GM21786 (cell line): Measurements from ENCODE around the gene PTPRT.

Source experiments
- ATAC-seq: cut with Tn5 transposase; IDR thresholded peaks from one replicate; pipeline ENCODE4 v1.9.1; 2021; ENCODE audit not compliant: unreplicated experiment

PTPRT gene

DNA sequence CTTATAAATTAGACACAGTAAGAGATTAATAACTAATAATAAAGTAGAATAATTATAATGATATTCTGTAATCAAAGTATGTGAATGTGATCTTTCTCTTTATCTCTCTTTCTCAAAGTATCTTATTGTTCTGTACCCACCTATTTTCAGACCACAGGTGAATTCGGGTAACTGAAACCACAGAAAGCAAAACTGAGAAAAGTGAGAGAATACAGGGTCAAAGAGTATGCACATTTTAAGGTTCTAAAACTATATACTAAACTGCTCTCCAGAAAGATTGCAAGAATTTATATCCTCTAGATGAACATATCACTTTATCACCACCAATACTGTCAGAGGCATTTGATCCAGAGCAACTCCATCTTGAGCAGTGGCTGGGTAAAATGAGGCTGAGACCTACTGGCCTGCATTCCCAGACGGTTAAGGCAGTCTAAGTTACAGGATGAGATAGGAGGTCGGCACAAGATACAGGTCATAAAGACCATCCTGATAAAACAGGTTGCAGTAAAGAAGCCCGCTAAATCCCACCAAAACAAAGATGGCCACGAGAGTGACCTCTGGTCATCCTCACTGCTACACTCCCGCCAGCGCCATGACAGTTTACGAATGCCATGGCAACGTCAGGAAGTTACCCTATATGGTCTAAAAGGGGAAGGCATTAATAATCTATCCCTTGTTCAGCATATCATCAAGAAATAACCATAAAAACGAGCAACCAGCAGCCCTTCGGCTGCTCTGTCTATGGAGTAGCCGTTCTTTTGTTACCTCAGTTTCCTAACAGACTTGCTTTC is 211.3 kb downstream of the PTPRT start:
- ATAC-seq, result no peak

DNA sequence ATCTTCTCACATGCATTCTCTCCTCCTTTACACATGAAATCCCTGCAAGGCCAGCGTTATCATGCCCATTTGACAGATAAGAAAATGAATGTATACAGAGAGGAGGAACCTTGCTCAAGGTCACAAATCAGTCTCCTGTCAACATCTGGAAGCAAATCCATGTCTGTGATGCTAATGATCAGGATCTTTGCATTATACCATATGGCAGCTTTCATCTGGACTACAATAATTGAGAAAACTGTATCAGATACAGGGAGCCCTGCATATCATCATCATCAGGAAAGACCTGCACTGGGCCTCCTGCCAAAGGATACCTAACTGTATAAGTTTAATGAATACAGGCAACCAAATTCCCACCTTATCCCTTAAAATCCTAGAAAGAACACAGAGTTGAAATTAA is 213.7 kb downstream of the PTPRT start:
- no peak for ATAC-seq

DNA sequence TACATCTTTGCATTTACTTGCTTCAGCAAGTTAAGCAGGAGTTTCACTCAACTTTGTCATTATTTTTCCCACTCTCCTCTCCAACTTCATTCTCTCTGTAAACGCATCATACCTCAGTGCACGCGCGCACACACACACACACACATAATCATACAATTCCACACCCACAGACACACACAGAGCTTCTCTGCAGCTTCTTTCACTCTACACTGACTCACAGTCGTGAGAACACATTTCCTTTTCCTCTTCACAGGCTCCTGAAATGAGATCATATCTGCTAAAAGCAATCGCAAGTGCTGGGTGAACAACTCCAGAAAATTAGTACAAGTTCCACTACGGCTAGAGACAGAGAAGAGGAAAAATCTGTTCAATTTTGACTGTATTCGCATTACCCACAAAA is 215.4 kb downstream of the PTPRT start:
- ATAC-seq, result no peak

DNA sequence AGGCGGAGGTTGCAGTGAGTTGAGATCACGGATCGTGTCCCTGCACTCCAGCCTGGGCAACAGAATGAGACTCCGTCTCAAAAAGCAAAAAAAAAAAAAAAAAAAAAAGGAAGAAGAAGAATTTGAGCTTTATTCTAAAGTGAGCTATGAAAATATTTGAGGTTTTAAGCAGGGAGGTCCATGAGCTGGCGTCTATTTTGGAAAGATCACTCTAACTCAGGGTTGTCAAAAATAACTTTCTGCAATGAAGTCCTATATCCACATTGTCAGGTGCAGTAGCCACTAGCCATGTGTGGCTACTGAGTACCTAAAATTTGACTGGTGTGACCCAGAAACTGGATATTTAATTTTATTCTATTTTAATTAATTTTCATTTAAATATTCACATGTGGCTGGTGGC is 217.1 kb downstream of the PTPRT start:
- ATAC-seq, result no peak

DNA sequence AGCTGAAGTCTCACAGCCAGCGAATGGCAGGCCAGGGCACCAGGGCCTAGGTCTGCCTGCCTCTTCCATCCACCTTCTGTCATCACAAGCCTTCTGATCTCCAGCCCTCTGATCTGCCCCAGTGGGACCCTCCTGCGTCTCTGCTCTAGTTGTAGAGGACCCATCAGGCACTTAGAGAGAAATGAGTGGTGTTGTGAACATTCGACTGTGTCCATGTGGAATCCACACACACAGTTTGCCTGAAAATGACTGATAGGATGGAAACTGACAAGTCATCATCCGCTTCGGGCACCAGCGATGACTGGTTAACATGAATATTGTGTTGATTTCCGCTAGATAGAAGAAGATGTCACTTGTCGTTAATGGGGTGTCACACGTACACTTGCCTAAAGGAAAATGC is 221.0 kb downstream of the PTPRT start:
- ATAC-seq, result no peak

DNA sequence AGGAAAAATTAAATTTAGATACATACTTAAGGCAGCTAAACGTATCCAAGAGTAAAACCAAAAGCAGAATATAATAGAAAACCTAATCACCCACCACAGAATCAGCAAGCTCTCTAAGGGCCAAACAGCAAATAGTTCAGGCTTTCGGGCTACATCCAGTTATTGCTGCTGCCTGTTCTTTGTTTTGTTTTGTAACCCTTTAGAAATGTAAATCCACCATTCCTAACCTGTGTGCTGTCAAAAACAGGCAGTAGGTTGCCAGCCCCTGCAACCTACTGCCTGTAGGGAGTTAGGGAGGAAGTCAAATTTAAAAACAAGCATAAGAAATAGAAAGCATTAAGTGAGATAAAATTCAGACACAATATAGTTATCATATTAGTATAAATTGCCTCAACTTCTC is 225.9 kb downstream of the PTPRT start:
- ATAC-seq, result no peak

DNA sequence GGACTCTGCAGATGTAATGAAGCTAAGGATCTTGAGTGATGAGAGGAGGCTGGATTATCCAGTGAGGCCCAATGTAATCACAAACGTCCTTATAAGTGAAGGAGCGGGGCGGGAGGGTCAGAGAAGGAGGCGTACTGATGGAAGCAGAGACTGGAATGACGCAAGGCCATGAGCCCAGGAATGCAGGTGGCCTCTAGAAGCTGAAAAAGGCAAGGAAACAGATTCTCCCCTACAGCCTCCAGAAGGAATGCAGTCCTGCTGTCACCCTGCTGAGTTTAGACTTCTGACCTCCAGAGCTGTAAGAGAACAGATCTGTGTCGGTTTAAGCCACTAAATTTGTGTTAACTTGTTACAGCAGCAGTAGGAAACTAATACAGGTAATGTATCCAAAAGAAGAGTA is 227.9 kb downstream of the PTPRT start:
- no peak for ATAC-seq

DNA sequence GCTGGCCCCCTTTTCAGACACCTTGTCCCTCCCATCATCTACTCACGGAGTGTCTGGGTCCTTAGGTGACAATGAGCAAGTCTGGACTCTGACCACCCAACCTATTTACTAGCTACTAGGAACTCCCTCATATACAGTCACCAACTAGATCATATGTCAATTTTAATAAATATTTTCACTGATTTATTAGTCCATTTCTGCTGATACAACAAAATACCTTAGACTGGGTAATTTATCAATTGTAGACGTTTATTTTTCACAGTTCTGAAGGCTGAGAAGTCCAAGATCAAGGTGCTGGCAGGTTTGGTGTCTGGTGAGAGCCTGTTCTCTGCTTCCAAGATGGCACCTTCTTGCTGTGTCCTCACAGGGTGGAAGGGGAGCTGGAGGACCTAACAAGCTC is 229.7 kb downstream of the PTPRT start:
- ATAC-seq, result no peak

DNA sequence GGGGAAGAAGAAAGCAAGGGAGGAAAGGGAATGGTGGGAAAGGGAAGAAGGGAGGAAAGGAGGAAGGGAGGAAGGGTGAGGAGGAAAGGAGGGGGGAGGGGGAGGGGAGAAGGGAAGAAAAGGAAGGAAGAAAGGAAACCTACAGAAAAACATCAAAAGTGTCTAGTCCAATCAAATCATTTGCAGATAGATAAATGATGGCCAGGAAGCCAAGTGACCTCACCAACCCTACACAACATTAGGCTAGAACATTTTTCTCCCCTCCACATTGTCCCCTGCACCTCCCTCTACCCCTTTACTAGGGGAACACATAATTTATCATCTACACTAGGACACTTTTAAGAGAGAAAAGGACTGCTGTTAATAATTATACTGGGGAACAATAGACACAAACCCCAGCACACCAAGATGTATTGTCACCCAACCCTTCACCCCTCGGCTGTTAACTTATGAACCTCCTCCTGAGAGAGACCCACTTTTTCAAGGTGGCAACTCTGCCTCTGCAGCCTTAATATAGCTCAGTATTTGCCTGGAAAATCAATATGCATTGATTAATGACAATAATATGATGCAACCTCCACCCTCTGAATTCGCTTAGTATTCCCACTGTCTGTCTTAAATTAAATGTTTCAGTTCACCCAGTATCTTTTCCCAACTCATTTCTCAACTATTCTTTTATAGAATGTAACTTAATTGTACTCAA is 231.2 kb downstream of the PTPRT start:
- ATAC-seq, result no peak

DNA sequence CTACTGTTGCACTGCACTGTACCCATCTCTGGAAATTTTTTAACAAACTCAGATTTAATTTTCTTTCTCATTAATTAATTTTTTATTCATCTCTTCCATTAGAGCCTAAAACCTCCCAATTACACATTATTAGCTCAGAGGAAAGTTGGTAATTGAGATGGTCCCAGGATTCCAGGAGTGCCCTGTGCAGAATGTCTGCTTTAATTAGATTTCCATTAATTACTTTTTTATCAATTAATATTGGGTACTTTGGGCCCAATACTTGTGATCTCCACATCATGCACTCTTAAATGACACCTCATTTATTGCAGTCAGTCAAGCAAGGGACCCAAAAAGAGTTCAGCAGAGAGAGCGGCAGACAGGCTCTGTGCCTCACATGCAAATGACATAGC is 232.0 kb downstream of the PTPRT start:
- no peak for ATAC-seq

DNA sequence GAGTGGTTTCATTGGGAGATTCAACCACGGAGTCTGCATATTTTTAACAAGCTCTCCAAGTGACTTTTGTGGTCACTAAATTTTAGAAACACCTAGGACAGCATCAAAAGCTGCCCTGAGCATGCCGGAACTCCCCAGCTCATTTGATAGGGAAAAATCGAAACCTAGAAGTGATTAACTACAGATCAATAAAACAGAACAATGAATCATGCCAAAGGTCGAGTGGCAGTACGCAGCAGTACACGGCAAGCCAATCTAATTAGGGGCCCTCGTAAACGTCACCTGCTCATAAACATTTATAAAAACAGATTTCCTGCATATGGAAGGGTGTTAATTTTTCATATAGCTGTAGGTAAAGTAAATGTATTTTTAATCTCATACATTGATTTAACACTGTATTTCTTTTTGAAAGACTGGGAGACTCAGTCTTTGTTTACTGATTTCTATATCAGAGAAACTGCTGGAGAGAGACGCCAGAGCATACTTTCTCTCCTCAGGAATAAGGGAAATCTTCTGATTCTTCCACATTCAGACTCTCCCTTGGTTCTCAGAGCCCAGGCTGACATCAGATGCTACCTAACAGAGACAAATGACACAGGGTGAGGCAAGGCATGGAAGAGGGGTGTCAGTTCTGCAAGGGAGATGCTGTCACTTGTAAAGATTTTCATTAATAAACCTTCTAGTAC is 232.5 kb downstream of the PTPRT start:
- ATAC-seq, result no peak

DNA sequence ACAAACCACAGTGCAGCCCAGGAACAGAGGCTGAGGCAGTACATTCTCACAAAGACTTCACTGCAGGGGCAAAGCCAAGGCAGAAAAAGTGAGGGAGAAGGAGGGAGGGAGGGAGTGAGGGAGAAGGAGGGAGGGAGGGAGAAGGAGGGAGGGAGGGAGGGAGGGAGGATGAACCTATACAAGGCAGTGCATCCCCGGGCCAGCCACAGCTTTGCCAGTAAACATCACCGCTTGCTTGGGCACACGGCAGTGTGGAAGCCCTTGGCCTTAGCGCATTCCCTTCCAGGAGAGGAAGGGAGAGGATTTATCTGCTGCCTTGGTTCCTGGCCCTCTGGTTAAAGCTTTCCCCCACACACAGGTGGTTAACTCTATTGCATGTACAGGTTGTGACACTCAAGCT is 234.0 kb downstream of the PTPRT start:
- ATAC-seq, result no peak

DNA sequence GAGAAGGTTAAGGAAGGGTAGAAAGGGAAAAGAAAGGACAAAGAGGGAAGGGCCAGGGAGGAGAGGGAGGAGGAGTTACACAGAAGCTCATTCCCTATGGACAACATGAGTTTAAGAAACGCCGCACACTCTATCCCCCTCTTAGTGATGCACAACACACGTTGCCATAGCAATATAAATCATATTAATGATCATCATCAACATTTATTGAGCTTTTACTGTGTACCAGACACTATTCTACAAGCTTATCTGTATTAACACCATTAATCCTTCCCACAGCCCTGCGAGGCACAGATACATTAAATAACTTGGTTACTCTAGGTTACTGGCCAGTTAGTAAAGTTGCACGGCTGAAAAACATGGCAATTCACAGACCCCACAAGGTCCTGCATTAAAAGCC is 234.8 kb downstream of the PTPRT start:
- ATAC-seq, result no peak

DNA sequence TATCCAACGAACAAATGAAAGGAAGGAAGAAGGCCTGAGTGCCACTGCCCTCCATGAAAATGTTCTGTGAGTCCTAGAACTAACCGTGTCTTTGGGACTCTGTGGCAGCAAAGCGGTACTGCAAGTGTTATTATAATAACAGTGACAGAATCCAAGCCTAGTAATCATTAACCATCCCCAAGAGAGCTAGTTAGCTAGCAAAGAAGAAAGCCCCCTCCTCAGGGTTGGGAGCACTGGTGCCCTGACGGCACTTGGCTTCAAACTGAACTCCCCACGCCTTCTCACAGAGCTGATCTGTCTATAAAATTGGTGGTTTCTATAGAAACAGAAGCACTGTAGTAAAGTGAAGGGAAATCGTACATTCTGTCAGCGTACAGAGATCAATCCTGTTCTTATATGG is 239.8 kb downstream of the PTPRT start:
- ATAC-seq, result no peak

DNA sequence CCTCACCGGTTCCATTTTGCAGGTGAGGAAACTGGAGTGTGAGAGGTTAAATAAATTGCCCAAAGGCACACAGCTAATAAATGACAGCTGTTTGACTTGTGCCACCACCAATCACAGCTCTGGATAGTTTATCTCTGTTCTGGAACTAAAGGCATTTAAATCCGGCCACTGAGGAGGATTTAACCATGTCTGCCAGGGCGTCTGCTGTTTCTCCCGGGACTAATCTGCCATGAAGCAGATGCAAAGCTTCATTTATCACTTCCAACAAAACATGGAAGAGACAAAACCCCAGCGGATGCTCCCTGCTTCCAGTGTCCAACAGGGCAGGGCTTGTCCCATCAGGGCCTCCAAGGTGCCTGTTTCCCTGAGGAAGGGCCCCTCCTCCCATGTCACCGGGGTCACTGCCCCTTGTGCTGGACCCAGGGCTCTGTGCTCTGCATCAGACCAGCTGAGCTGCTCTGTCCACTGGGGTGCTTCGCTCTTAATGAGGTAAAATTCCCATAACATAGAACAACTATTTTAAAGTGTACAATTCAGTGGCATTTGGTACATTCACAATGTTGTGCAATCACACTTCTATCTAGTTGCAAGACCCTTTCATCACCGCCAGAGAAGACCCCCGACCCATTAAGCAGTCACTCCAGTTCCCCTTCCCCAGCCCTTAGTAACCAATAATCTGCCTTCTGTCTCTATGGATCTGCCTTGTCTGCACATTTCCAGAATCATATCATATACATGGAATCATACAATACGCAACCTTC is 244.3 kb downstream of the PTPRT start:
- ATAC-seq, result no peak

DNA sequence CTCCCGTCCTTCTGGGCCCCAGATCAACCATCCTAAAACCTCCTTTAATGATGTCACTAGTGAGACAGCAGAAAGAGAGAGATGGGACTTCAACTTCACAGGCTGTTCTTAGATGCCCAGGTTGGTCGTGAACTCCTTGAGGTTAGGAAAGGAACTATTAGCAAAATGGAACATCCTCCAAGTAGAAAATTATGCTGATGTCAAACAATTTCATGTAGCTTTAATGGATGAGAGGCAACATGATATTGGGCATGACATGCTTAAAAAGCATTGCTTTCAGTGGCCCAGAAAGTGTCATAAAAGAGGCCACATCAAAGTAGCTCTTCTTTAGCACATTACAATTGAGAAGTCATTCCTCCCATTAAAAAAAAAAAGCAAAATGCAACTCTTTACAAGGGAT is 248.1 kb downstream of the PTPRT start:
- ATAC-seq, result no peak

DNA sequence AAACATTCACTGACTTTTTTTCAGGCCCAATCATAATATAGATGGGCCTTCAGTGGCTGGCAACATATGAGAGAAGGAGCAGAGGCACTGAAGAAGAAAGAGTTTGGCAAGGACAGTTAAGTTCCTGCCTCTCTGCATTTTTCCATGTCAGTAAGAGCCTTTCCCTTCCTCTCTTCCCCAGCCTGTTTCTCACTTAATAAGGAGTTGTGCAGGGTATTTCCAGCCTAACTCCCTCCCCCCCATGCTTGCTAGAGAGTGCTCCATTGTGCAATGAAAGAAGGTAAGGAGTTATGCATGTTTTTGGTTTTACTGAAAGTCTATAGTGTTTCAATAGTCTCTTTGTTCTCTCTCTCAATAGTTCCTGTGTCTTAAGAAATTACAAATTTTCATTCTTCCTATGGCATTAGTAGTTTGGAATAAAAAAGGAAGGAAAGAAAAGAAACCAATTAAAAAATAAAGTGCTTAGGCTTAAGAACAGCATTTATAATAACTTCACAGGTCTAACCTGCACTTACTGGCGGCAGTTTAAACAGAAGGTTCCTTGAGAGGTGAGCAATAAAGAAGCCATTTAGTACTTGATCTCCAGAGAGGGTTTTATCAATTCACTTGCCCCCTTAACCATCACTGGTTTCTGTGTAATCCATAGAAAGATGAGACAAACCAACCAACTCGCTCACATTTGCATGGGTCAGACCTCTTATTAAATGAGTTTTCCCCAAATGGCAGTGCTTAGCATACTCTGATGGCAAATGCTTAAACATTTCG is 251.1 kb downstream of the PTPRT start:
- no peak for ATAC-seq

DNA sequence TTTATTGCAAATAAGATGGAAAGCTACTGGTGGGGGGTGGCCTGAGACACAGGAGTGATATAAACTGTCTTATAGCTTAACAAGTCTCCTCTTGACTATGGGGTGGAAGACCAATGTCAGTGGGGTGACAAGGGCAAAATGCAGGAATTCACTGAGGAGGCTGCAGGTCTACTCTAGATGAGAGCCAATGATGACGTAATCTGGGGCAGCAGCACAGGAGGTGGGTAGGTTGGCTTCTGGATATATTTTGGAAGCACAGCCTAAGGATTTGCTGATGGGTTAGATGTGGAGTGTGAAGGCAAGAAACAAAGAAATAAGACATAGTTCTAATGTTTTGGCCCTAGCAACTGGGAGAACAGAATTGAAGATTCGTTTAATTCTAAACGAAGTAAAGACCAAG is 253.2 kb downstream of the PTPRT start:
- no peak for ATAC-seq

DNA sequence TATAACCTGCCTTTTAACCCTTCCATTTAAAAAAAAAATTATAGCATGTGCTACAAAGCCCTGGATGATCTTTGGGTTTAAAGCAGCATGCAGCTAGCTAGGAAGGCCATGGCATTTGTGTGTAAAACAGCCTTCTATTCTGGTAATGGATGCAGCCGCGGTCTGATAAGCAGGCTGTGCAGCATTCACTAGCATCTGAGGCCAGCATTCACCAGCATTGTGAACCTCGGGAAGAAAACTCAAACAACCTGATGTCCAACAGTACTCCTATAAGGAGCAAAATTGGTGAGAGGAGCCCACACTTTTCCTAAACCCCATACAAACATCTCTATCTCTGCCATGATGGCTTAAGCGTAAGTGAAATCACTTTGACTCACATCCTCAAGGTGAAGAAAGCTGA is 265.5 kb downstream of the PTPRT start:
- ATAC-seq, result no peak

DNA sequence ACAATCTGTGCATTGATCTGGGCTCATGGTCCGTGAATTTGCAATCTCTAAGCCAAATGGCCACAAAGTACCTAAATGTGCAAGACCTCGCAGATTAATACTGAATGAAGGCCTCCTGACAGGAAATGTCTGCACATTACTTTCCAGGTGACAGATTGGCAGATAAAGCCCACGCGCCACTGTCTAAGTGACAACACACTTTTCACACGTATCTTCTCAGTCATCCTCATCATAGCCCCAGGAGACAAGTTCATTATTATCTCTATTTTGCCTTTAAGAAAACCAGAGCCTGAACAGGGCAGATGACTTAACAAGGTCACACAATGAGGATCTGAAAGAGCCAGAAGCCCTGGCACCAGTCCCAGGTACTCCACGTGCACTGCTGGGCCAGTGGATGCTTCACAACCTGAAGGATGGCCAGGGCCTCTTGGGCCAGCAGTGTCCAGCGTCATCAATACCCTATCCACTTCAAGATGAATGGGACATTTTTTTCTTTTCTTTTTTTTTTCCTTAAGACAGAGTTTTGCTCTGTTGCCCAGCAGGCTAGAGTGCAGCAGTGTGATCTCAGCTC is 266.3 kb downstream of the PTPRT start:
- ATAC-seq, result no peak
